H1 (cell line): ENCODE data around the gene CTH. TPM values are rescaled to one million over a fixed set of nuclear protein-coding genes. Genes with fewer than 3 reads are reported as not detected.
"Not testable (repeated sequence)": the region's sequence is repeated elsewhere in the genome, so short reads cannot be mapped to it uniquely, and the experiment has no call there.

Experiments
- CTCF ChIA-PET: fragments of 300-600 bp; sonication (Branson Sonifier 250); formaldehyde crosslinking; loops from one replicate; lab custom pipeline; 2021; ENCODE audit not compliant: partially characterized antibody; lab: Charles Lee
- POLR2A ChIA-PET: fragments of 300-600 bp; sonication (Branson Sonifier 250); formaldehyde crosslinking; loops from one replicate; lab custom pipeline; 2021; ENCODE audit warnings: inconsistent platforms; ENCODE audit not compliant: partially characterized antibody; lab: Charles Lee
- DNase-seq, 2 experiments: peaks; one replicate each; pipeline versions ENCODE4 v3.0.0 to v3.0.0-alpha.2; 2010 to 2022; ENCODE audit warnings: low spot score in 2 of 2, low read depth in 1 of 2, mixed read lengths in 1 of 2
- FAIRE-seq: peaks from 2 replicates; lab custom pipeline; 2011; peaks lifted over from hg19 to GRCh38; lab: Jason Lieb, UNC
- H2AFZ ChIP-seq: 2 replicates; pipeline ENCODE4 v1.8.1; 2012; ENCODE audit warnings: low read length, inconsistent platforms
- H2AK5ac ChIP-seq: 2 replicates; pipeline ENCODE4 v1.6.1; 2013; ENCODE audit warnings: low read depth, low read length
- H2BK120ac ChIP-seq: replicated peaks from 2 replicates; pipeline ENCODE3; 2013; ENCODE audit warnings: low read depth, low read length, inconsistent platforms
- H2BK12ac ChIP-seq: 2 replicates; pipeline ENCODE4 v1.6.1; 2013; ENCODE audit warnings: low read depth, low read length
- H2BK15ac ChIP-seq: 2 replicates; pipeline ENCODE4 v1.6.1; 2013; ENCODE audit warnings: low read length
- H2BK20ac ChIP-seq: 2 replicates; pipeline ENCODE4 v1.6.1; 2013; ENCODE audit warnings: low read length
- H2BK5ac ChIP-seq: 2 replicates; pipeline ENCODE4 v1.6.1; 2013; ENCODE audit warnings: low read depth, low read length
- H3K14ac ChIP-seq: 2 replicates; pipeline ENCODE4 v1.6.1; 2013; ENCODE audit warnings: inconsistent platforms; ENCODE audit not compliant: insufficient read length
- H3K18ac ChIP-seq: 2 replicates; pipeline ENCODE4 v1.6.1; 2013; ENCODE audit warnings: low read length; ENCODE audit errors: extremely low read depth
- H3K23ac ChIP-seq: 2 replicates; pipeline ENCODE4 v1.6.1; 2013; ENCODE audit warnings: inconsistent platforms; ENCODE audit not compliant: insufficient read length
- H3K23me2 ChIP-seq: 2 replicates; pipeline ENCODE4 v1.6.1; 2013; ENCODE audit warnings: low read depth, low read length
- H3K27ac ChIP-seq: 2 replicates; pipeline ENCODE4 v1.6.1; 2011; ENCODE audit warnings: low read depth, low read length, inconsistent platforms
- H3K27me3 ChIP-seq, 4 experiments: replicated peaks in 1 of 4; 1 replicate in 1 of 4; 2 replicates in 3 of 4; pipeline versions ENCODE4 v1.6.1 to v1.8.1; 2011 to 2013; ENCODE audit warnings: low read length in 3 of 4, mild to moderate bottlenecking in 3 of 4, inconsistent platforms in 2 of 4, mixed read lengths in 2 of 4, moderate library complexity in 1 of 4; ENCODE audit not compliant: control insufficient read depth in 3 of 4, insufficient read depth in 3 of 4; ENCODE audit errors: extremely low read depth in 1 of 4
- H3K36me3 ChIP-seq, 4 experiments: 2 replicates each; pipeline versions ENCODE4 v1.6.1 to v1.8.1; 2011 to 2013; ENCODE audit warnings: mild to moderate bottlenecking in 4 of 4, low read length in 3 of 4, moderate library complexity in 2 of 4, control low read depth in 1 of 4, inconsistent platforms in 1 of 4; ENCODE audit not compliant: insufficient read depth in 4 of 4, control insufficient read depth in 2 of 4
- H3K4ac ChIP-seq: replicated peaks from 2 replicates; pipeline ENCODE3; 2013; ENCODE audit warnings: low read length, low read depth, mixed read lengths, inconsistent platforms; ENCODE audit not compliant: insufficient read length
- H3K4me1 ChIP-seq, 4 experiments: replicated peaks in 1 of 4; 1 replicate in 1 of 4; 2 replicates in 3 of 4; pipeline versions ENCODE4 v1.6.1 to v1.8.1; 2011 to 2013; ENCODE audit warnings: low read length in 3 of 4, inconsistent platforms in 2 of 4, mixed read lengths in 1 of 4; ENCODE audit not compliant: insufficient read depth in 4 of 4, control insufficient read depth in 3 of 4
- H3K4me2 ChIP-seq, 2 experiments: 2 replicates each; pipeline versions ENCODE4 v1.6.1 to v1.8.1; 2011 to 2013; ENCODE audit warnings: low read depth in 2 of 2, low read length in 2 of 2, control low read depth in 1 of 2, inconsistent platforms in 1 of 2, mild to moderate bottlenecking in 1 of 2; ENCODE audit not compliant: insufficient read depth in 1 of 2
- H3K4me3 ChIP-seq, 4 experiments: fragments of 200-600, 300-600 bp in 1 of 4; sonication (generic), shearing (Covaris generic), sonication (Bioruptor Twin) in 1 of 4; 2 replicates each; pipeline versions ENCODE4 v1.5.1 to v1.8.1; 2011 to 2016; ENCODE audit warnings: low read length in 4 of 4, low read depth in 3 of 4, control low read depth in 2 of 4, inconsistent platforms in 2 of 4, mild to moderate bottlenecking in 2 of 4, mixed read lengths in 1 of 4, moderate library complexity in 1 of 4; ENCODE audit not compliant: insufficient read depth in 2 of 4; ENCODE audit errors: extremely low read depth in 1 of 4
- H3K56ac ChIP-seq: replicated peaks from 2 replicates; pipeline ENCODE3; 2013; ENCODE audit warnings: low read depth, mild to moderate bottlenecking, mixed read lengths, low read length, inconsistent platforms; ENCODE audit not compliant: insufficient read length
- H3K79me1 ChIP-seq: 2 replicates; pipeline ENCODE4 v1.6.1; 2013; ENCODE audit warnings: low read depth, low read length, control low read depth
- H3K79me2 ChIP-seq, 2 experiments: 2 replicates each; pipeline versions ENCODE4 v1.6.1 to v1.8.1; 2012 to 2013; ENCODE audit warnings: low read length in 2 of 2, mild to moderate bottlenecking in 2 of 2, inconsistent platforms in 1 of 2; ENCODE audit not compliant: insufficient read depth in 2 of 2, control insufficient read depth in 1 of 2
- H3K9ac ChIP-seq, 4 experiments: replicated peaks in 1 of 4; 1 replicate in 1 of 4; 2 replicates in 3 of 4; pipeline versions ENCODE4 v1.6.1 to v1.8.1; 2011 to 2013; ENCODE audit warnings: low read depth in 3 of 4, low read length in 3 of 4, control low read depth in 2 of 4, mild to moderate bottlenecking in 2 of 4, moderate library complexity in 2 of 4, inconsistent platforms in 1 of 4; ENCODE audit errors: extremely low read depth in 1 of 4
- H3K9me3 ChIP-seq, 2 experiments: 2 replicates each; pipeline versions ENCODE4 v1.6.1 to v1.8.1; 2012 to 2013; ENCODE audit warnings: mild to moderate bottlenecking in 2 of 2, moderate library complexity in 2 of 2, control low read depth in 1 of 2, inconsistent platforms in 1 of 2, low read depth in 1 of 2, low read length in 1 of 2, mixed read lengths in 1 of 2; ENCODE audit not compliant: insufficient read depth in 2 of 2
- H4K20me1 ChIP-seq, 2 experiments: replicated peaks in 1 of 2; 2 replicates each; pipeline versions ENCODE3 to v1.8.1; 2011 to 2013; ENCODE audit warnings: inconsistent platforms in 2 of 2, low read length in 2 of 2, mild to moderate bottlenecking in 1 of 2; ENCODE audit not compliant: insufficient read depth in 2 of 2, control insufficient read depth in 1 of 2
- H4K5ac ChIP-seq: 2 replicates; pipeline ENCODE4 v1.6.1; 2013; ENCODE audit warnings: low read length, low read depth, mixed read lengths, inconsistent platforms; ENCODE audit not compliant: insufficient read length
- H4K8ac ChIP-seq: 2 replicates; pipeline ENCODE4 v1.8.0; 2013; ENCODE audit warnings: mild to moderate bottlenecking, moderate library complexity, low read length, inconsistent platforms; ENCODE audit not compliant: insufficient read depth; ENCODE audit errors: extremely low read depth
- H4K91ac ChIP-seq: replicated peaks from 2 replicates; pipeline ENCODE3; 2013; ENCODE audit warnings: low read length, mixed read lengths, inconsistent platforms; ENCODE audit not compliant: insufficient read length
- WGBS, 2 experiments: shearing (Covaris generic) in 1 of 2; methylation state at CpG; one replicate each; pipeline versions ENCODE4 v1.1.6 to v1.1.7; 2013 to 2015; ENCODE audit warnings: low lambda C conversion rate in 2 of 2, mixed read lengths in 2 of 2, inconsistent platforms in 1 of 2, low coverage in 1 of 2, missing lambda C conversion rate in 1 of 2; ENCODE audit not compliant: insufficient replicate concordance in 2 of 2, insufficient coverage in 1 of 2, insufficient read length in 1 of 2; ENCODE audit errors: extremely low coverage in 1 of 2, missing lambda C conversion rate in 1 of 2; 5-methylcytosine and 5-hydroxymethylcytosine counted together
- polyA plus RNA-seq, 7 experiments: library from polyadenylated mRNA; depleted of rRNA in 3 of 7; stranded (reverse) in 5 of 7; unstranded in 2 of 7; fragments of >200 nt in 5 of 7; fragments of 200-250 nt in 2 of 7; gene quantifications; 1 replicate in 5 of 7; 2 replicates in 1 of 7; 4 replicates in 1 of 7; pipeline versions ENCODE4 v1.2.1 to v1.2.3, GENCODE V29; 2011 to 2013; ENCODE audit warnings: missing spikeins in 2 of 7, mixed read lengths in 2 of 7
- total RNA-seq: library from RNA; stranded (reverse); fragmentation: NEBNext Ultra II Directional; extraction: Animal tissue kit (Norgen Biotek cat#: 25700); gene quantifications from 2 replicates; pipeline ENCODE4 v1.2.1, GENCODE V29; 2021

Gene CTH
- total and polyA plus RNA-seq, 2 of the 8 experiments (the other 6 are each of a cell fraction or from before 2014, with no cell fraction given) = 31.7 to 33.2 TPM

GRCh38 chr1:70452164-70452939 is 41.3 kb downstream of the CTH start:
- not testable (repeated sequence) for H4K20me1 ChIP-seq, H3K27ac ChIP-seq, H3K4ac ChIP-seq, FAIRE-seq, H2BK120ac ChIP-seq, H2AFZ ChIP-seq, H2AK5ac ChIP-seq, H3K9me3 ChIP-seq, H3K36me3 ChIP-seq, H3K23ac ChIP-seq, H2BK15ac ChIP-seq, H3K79me1 ChIP-seq, H3K18ac ChIP-seq, H3K4me3 ChIP-seq, H3K27me3 ChIP-seq, H4K91ac ChIP-seq, H4K5ac ChIP-seq, H3K4me2 ChIP-seq, H3K56ac ChIP-seq, H3K4me1 ChIP-seq, DNase-seq, H3K79me2 ChIP-seq, H3K14ac ChIP-seq, H2BK5ac ChIP-seq, H4K8ac ChIP-seq, H3K23me2 ChIP-seq, H2BK20ac ChIP-seq, H3K9ac ChIP-seq, H2BK12ac ChIP-seq
- CTCF ChIA-PET = interaction anchor here (1.7 kb wide), 1 partner anchor 13 kb away, joined by 4 read pairs; no protein-coding TSS in a partner anchor
- POLR2A ChIA-PET = interaction anchor here (0.6 to 1.5 kb wide), 3 partner anchors 41 to 195 kb away, joined by 3 to 5 read pairs (median 4); partner anchors contain the start of gene CTH
- WGBS, 2 experiments = 90% methylated on average over 3 of the region's 3 CpGs; no CpG with 5 or more reads in 1 of the 2 experiments
